ENCODE measurements around the gene ATP13A3. TPM values are rescaled to one million over a fixed set of nuclear protein-coding genes. Genes with fewer than 3 reads are reported as not detected.

The ATP13A3 gene
- total RNA-seq, 4 donors from 2014 or later: 23.6 to 129 (median 69.8) TPM

DNA sequence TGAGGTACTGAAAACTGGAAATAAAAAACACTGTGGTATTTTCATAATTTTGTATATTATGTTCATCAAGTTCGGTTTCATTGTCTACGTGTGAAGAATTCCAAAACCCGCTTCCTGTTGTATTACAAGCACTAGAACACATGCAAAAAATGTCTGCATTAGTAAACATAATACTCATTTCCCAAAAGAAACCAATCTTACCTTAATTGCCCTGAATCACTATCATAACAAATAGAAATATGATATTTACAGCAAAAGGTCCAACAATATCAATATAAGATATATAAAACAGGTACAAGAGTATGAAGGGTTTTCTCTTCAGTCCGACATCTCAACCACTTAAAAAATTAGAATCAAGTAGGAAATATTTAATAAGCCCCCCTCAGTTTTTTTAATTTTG is 61.4 kb downstream of the ATP13A3 start:
- H3K27me3 ChIP-seq: no peaks in the 10 kb centered on the region
- WGBS, 2 donors (ENCODE audit: low coverage in 1 of 2): 88 to 90% methylated on average over 4 of the region's 4 CpGs
- no peak for DNase-seq
- H3K27ac ChIP-seq: no peak overlapping the region
- H3K9me3 ChIP-seq: no peaks in the 10 kb centered on the region
- intact Hi-C loops (cut with DNase I; ENCODE audit: low total_unique reads): no loop called here
- TF ChIP-seq POLR2A (IDR thresholded peaks at IDR 0.05) (no peak), POLR2AphosphoS5 (IDR thresholded peaks at IDR 0.05) (no peak), EP300 (IDR thresholded peaks at IDR 0.05; ENCODE audit: low read depth) (no peak)
- TF ChIP-seq, protein P1, sequence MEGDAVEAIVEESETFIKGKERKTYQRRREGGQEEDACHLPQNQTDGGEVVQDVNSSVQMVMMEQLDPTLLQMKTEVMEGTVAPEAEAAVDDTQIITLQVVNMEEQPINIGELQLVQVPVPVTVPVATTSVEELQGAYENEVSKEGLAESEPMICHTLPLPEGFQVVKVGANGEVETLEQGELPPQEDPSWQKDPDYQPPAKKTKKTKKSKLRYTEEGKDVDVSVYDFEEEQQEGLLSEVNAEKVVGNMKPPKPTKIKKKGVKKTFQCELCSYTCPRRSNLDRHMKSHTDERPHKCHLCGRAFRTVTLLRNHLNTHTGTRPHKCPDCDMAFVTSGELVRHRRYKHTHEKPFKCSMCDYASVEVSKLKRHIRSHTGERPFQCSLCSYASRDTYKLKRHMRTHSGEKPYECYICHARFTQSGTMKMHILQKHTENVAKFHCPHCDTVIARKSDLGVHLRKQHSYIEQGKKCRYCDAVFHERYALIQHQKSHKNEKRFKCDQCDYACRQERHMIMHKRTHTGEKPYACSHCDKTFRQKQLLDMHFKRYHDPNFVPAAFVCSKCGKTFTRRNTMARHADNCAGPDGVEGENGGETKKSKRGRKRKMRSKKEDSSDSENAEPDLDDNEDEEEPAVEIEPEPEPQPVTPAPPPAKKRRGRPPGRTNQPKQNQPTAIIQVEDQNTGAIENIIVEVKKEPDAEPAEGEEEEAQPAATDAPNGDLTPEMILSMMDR (IDR thresholded peaks at IDR 0.05): no peak
- peaks cover 0 to 33% (median 14%) of the 10 kb centered on the region in 4 donors for H3K36me3 ChIP-seq
- H3K4me1 ChIP-seq: peaks cover 0 to 10% (median 3%) of the 10 kb centered on the region in 4 donors
- in situ Hi-C loops (cut with MboI; ENCODE audit: low pct_ligation_motif_present in 1 of 4, low pct_unique_long_range_greater_than_20kb in 1 of 4, low sequenced_read_pairs in 3 of 4): no loop called here
- H3K4me3 ChIP-seq: no peak overlapping the region

DNA sequence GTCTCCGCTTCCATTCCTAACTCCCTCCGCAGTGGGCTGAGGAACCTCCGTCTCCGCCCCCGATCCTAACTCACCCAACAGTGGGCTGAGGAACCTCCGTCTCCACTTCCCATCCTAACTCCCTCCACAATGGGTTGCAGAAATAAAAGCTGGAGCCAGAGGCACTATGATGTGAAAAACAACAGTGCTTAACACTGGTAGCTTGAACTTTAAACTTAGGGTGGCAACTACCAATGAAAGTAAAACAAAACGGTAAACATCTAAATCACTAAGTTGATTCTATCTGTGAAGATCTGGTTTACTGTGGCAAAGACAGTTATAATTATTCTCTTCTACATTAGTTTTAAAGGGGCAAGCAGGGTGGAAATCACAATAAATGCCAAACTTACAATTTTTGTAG is 61.8 kb downstream of the ATP13A3 start:
- WGBS, 2 donors (ENCODE audit: low coverage in 1 of 2): 88 to 92% methylated on average over 7 of the region's 7 CpGs
- no peaks in the 10 kb centered on the region for H3K27me3 ChIP-seq
- DNase-seq: no peak
- H3K4me3 ChIP-seq: no peak overlapping the region
- TF ChIP-seq, protein P1 (IDR thresholded peaks at IDR 0.05): no peak
- no peak for TF ChIP-seq POLR2AphosphoS5 (IDR thresholded peaks at IDR 0.05)
- intact Hi-C loops (cut with DNase I; ENCODE audit: low total_unique reads) (no loop called here), in situ Hi-C loops (cut with MboI; ENCODE audit: low pct_ligation_motif_present in 1 of 4, low pct_unique_long_range_greater_than_20kb in 1 of 4, low sequenced_read_pairs in 3 of 4) (no loop called here)
- H3K27ac ChIP-seq: no peak overlapping the region
- peaks cover 0 to 30% (median 12%) of the 10 kb centered on the region in 4 donors for H3K36me3 ChIP-seq
- H3K4me1 ChIP-seq: peaks cover 0 to 10% (median 3%) of the 10 kb centered on the region in 4 donors
- H3K9me3 ChIP-seq: no peaks in the 10 kb centered on the region

DNA sequence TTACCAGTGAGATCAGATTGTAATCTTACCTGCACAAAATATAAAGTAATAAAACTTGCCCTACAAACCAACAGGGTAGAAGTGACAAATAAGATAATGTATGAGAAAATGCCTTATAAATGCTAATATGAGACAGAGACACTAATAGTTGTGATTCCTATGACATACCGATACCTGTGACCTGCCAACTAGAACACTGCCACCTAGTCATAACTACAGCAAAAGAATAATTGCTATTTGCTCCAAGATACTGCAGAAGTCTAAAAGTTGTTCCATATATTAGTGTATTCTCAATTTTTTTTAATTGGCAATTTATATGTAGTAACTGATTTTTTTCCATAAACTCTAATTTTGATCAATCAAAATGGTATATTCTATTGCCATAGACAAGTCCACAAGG is 62.4 kb downstream of the ATP13A3 start:
- Histone ChIP-seq H3K27me3 (no peaks in the 10 kb centered on the region), H3K27ac (no peak overlapping the region), H3K4me1 (peaks cover 0 to 10% (median 3%) of the 10 kb centered on the region in 4 donors), H3K9me3 (no peaks in the 10 kb centered on the region), H3K36me3 (peaks cover 0 to 30% (median 10%) of the 10 kb centered on the region in 4 donors), H3K4me3 (no peak overlapping the region)
- 96 to 100% methylated on average over 1 of the region's 1 CpG for WGBS, 2 donors (ENCODE audit: low coverage in 1 of 2)
- intact Hi-C loops (cut with DNase I; ENCODE audit: low total_unique reads): no loop called here
- no peak for TF ChIP-seq POLR2A (IDR thresholded peaks at IDR 0.05)
- TF ChIP-seq, protein P1 (IDR thresholded peaks at IDR 0.05): no peak
- TF ChIP-seq POLR2AphosphoS5 (IDR thresholded peaks at IDR 0.05): no peak
- TF ChIP-seq EP300 (IDR thresholded peaks at IDR 0.05; ENCODE audit: low read depth): no peak
- no peak for DNase-seq
- in situ Hi-C loops (cut with MboI; ENCODE audit: low pct_ligation_motif_present in 1 of 4, low pct_unique_long_range_greater_than_20kb in 1 of 4, low sequenced_read_pairs in 3 of 4): no loop called here

DNA sequence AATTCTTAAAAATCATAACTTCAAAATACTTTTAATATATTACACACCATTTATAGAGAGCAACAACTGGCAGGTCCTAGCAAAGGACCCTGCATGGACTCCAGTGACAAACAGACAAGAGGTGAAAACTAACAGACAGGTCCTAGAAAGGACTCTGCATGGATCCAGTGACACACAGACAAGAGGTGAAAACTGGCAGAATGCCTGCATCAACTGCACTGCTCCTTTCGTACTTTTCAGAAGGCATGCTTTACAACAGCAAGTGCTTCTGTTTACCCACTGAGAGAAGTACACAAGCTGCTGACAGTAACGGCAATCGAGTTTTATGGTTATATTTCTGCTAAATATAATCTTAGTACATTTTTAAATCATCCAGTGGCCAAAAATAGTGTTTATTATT is 63.5 kb downstream of the ATP13A3 start:
- intact Hi-C loops (cut with DNase I; ENCODE audit: low total_unique reads): no loop called here
- no peaks in the 10 kb centered on the region for H3K27me3 ChIP-seq
- DNase-seq: peak; percentile 18
- no peaks in the 10 kb centered on the region for H3K9me3 ChIP-seq
- no peak overlapping the region for H3K4me3 ChIP-seq
- in situ Hi-C loops (cut with MboI; ENCODE audit: low pct_ligation_motif_present in 1 of 4, low pct_unique_long_range_greater_than_20kb in 1 of 4, low sequenced_read_pairs in 3 of 4): no loop called here
- WGBS, 2 donors (ENCODE audit: low coverage in 1 of 2): 46 to 59% methylated on average over 3 of the region's 3 CpGs
- H3K27ac ChIP-seq: no peak overlapping the region
- peaks cover 0 to 33% (median 5%) of the 10 kb centered on the region in 4 donors for H3K36me3 ChIP-seq
- TF ChIP-seq EP300 (IDR thresholded peaks at IDR 0.05; ENCODE audit: low read depth): no peak
- TF ChIP-seq POLR2AphosphoS5 (IDR thresholded peaks at IDR 0.05): no peak
- TF ChIP-seq POLR2A (IDR thresholded peaks at IDR 0.05): no peak
- TF ChIP-seq, protein P1 (IDR thresholded peaks at IDR 0.05): no peak
- peaks cover 0 to 10% (median 3%) of the 10 kb centered on the region in 4 donors for H3K4me1 ChIP-seq

All from transverse colon (tissue), 4 donors.